HEK293 (cell line): ENCODE data around the gene CDCA5.
A peak's percentile ranks its signal among the peaks of the same experiment; 100 is the strongest.

Source experiments
- GLI4 ChIP-seq: fragments of 450-650 bp; formaldehyde crosslinking; IDR thresholded peaks from 2 replicates; pipeline ENCODE4 v1.5.1; 2016; ENCODE audit warnings: missing biosample characterization, missing genetic modification characterization
- GLIS2 ChIP-seq: fragments of 450-650 bp; formaldehyde crosslinking; IDR thresholded peaks from 2 replicates; pipeline ENCODE4 v1.5.1; 2016; ENCODE audit warnings: missing biosample characterization, missing genetic modification characterization
- IKZF3 ChIP-seq: fragments of 450-650 bp; IDR thresholded peaks from 2 replicates; pipeline ENCODE4 v1.5.0; 2018; ENCODE audit warnings: missing biosample characterization, mild to moderate bottlenecking, missing genetic modification characterization, moderate library complexity
- KLF1 ChIP-seq: fragments of 450-650 bp; formaldehyde crosslinking; IDR thresholded peaks from 2 replicates; pipeline ENCODE4 v1.5.1; 2016; ENCODE audit warnings: missing biosample characterization, missing genetic modification characterization
- KLF8 ChIP-seq: fragments of 450-650 bp; formaldehyde crosslinking; IDR thresholded peaks from 2 replicates; pipeline ENCODE4 v1.5.1; 2016; ENCODE audit warnings: missing biosample characterization, missing genetic modification characterization
- MYNN ChIP-seq: fragments of 450-650 bp; formaldehyde crosslinking; IDR thresholded peaks from 2 replicates; pipeline ENCODE4 v1.5.1; 2016; ENCODE audit warnings: missing biosample characterization, missing genetic modification characterization, borderline replicate concordance
- OSR2 ChIP-seq: fragments of 450-650 bp; formaldehyde crosslinking; IDR thresholded peaks from 2 replicates; pipeline ENCODE4 v1.5.1; 2016; ENCODE audit warnings: missing biosample characterization, missing genetic modification characterization
- SCRT1 ChIP-seq: fragments of 450-650 bp; formaldehyde crosslinking; IDR thresholded peaks from 2 replicates; pipeline ENCODE4 v1.5.1; 2016; ENCODE audit warnings: missing biosample characterization, missing genetic modification characterization, borderline replicate concordance
- SETDB1 ChIP-seq: IDR thresholded peaks from one replicate; pipeline ENCODE4 v1.6.1; 2017; ENCODE audit warnings: mild to moderate bottlenecking, low read length, moderate library complexity, mixed read lengths; ENCODE audit not compliant: insufficient read length
- SP2 ChIP-seq: fragments of 450-650 bp; formaldehyde crosslinking; IDR thresholded peaks from 2 replicates; pipeline ENCODE4 v1.5.1; 2016; ENCODE audit warnings: missing biosample characterization, missing genetic modification characterization
- YY1 ChIP-seq: fragments of 450-650 bp; formaldehyde crosslinking; IDR thresholded peaks from 2 replicates; pipeline ENCODE4 v1.5.1; 2018; ENCODE audit warnings: missing biosample characterization, missing genetic modification characterization
- ZBTB20 ChIP-seq: fragments of 450-650 bp; formaldehyde crosslinking; IDR thresholded peaks from 2 replicates; pipeline ENCODE4 v1.5.1; 2016; ENCODE audit warnings: missing biosample characterization, missing genetic modification characterization
- ZBTB8A ChIP-seq: fragments of 450-650 bp; formaldehyde crosslinking; IDR thresholded peaks from 2 replicates; pipeline ENCODE4 v1.5.1; 2016; ENCODE audit warnings: missing biosample characterization, missing genetic modification characterization
- ZIC2 ChIP-seq: fragments of 450-650 bp; formaldehyde crosslinking; IDR thresholded peaks from 2 replicates; pipeline ENCODE4 v1.5.1; 2016; ENCODE audit warnings: missing biosample characterization, missing genetic modification characterization
- ZNF121 ChIP-seq: fragments of 450-650 bp; formaldehyde crosslinking; IDR thresholded peaks from 2 replicates; pipeline ENCODE4 v1.5.1; 2016; ENCODE audit warnings: missing biosample characterization, missing genetic modification characterization
- ZNF146 ChIP-seq: fragments of 450-650 bp; formaldehyde crosslinking; IDR thresholded peaks from 2 replicates; pipeline ENCODE4 v1.5.1; 2016; ENCODE audit warnings: missing biosample characterization, missing genetic modification characterization
- ZNF157 ChIP-seq: fragments of 450-650 bp; formaldehyde crosslinking; IDR thresholded peaks from 2 replicates; pipeline ENCODE4 v1.5.1; 2016; ENCODE audit warnings: missing biosample characterization, missing genetic modification characterization
- ZNF169 ChIP-seq: fragments of 450-650 bp; formaldehyde crosslinking; IDR thresholded peaks from 2 replicates; pipeline ENCODE4 v1.5.1; 2016; ENCODE audit warnings: missing biosample characterization, missing genetic modification characterization
- ZNF175 ChIP-seq: fragments of 450-650 bp; formaldehyde crosslinking; IDR thresholded peaks from 2 replicates; pipeline ENCODE4 v1.5.1; 2016; ENCODE audit warnings: missing biosample characterization, missing genetic modification characterization
- ZNF211 ChIP-seq: fragments of 450-650 bp; formaldehyde crosslinking; IDR thresholded peaks from 2 replicates; pipeline ENCODE4 v1.5.1; 2016; ENCODE audit warnings: low read depth, missing biosample characterization, missing genetic modification characterization
- ZNF23 ChIP-seq: fragments of 450-650 bp; formaldehyde crosslinking; IDR thresholded peaks from 2 replicates; pipeline ENCODE4 v1.5.1; 2016; ENCODE audit warnings: missing biosample characterization, missing genetic modification characterization, borderline replicate concordance
- ZNF302 ChIP-seq: fragments of 450-650 bp; formaldehyde crosslinking; IDR thresholded peaks from 2 replicates; pipeline ENCODE4 v1.5.1; 2016; ENCODE audit warnings: missing biosample characterization, missing genetic modification characterization, low read depth
- ZNF341 ChIP-seq: fragments of 450-650 bp; formaldehyde crosslinking; IDR thresholded peaks from 2 replicates; pipeline ENCODE4; 2016; ENCODE audit warnings: low read depth, missing biosample characterization, missing genetic modification characterization
- ZNF391 ChIP-seq: fragments of 450-650 bp; formaldehyde crosslinking; IDR thresholded peaks from 2 replicates; pipeline ENCODE4 v1.5.1; 2016; ENCODE audit warnings: low read depth, missing biosample characterization, missing genetic modification characterization, borderline replicate concordance
- ZNF416 ChIP-seq: fragments of 450-650 bp; formaldehyde crosslinking; IDR thresholded peaks from 2 replicates; pipeline ENCODE4 v1.5.1; 2016; ENCODE audit warnings: missing biosample characterization, missing genetic modification characterization
- ZNF426 ChIP-seq: fragments of 450-650 bp; formaldehyde crosslinking; IDR thresholded peaks from 2 replicates; pipeline ENCODE4 v1.5.1; 2017; ENCODE audit warnings: missing biosample characterization, missing genetic modification characterization, mild to moderate bottlenecking, inconsistent platforms, moderate library complexity
- ZNF558 ChIP-seq: fragments of 450-650 bp; formaldehyde crosslinking; IDR thresholded peaks from 2 replicates; pipeline ENCODE4 v1.5.1; 2016; ENCODE audit warnings: missing biosample characterization, missing genetic modification characterization
- ZNF664 ChIP-seq: fragments of 450-650 bp; formaldehyde crosslinking; IDR thresholded peaks from 2 replicates; pipeline ENCODE4 v1.5.1; 2016; ENCODE audit warnings: missing biosample characterization, missing genetic modification characterization
- ZNF768 ChIP-seq: fragments of 450-650 bp; formaldehyde crosslinking; IDR thresholded peaks from 2 replicates; pipeline ENCODE4 v1.5.1; 2018; ENCODE audit warnings: missing biosample characterization, mild to moderate bottlenecking, missing genetic modification characterization
- ZNF777 ChIP-seq: fragments of 450-650 bp; formaldehyde crosslinking; IDR thresholded peaks from 2 replicates; pipeline ENCODE4 v1.5.1; 2017; ENCODE audit warnings: missing biosample characterization, missing genetic modification characterization, borderline replicate concordance
- ZXDB ChIP-seq: fragments of 450-650 bp; formaldehyde crosslinking; IDR thresholded peaks from 2 replicates; pipeline ENCODE4 v1.5.1; 2016; ENCODE audit warnings: missing biosample characterization, missing genetic modification characterization
- TF ChIP-seq, protein P1 (sequence below): fragments of 450-650 bp; formaldehyde crosslinking; IDR thresholded peaks from 2 replicates; pipeline ENCODE4 v1.5.1; 2016; ENCODE audit warnings: missing biosample characterization, missing genetic modification characterization
- TF ChIP-seq, protein P2 (sequence below): fragments of 450-650 bp; formaldehyde crosslinking; IDR thresholded peaks from 2 replicates; pipeline ENCODE4 v1.5.1; 2016; ENCODE audit warnings: missing biosample characterization, missing genetic modification characterization
- TF ChIP-seq, protein P3 (sequence below): sonication (generic); formaldehyde crosslinking; IDR thresholded peaks from 2 replicates; pipeline ENCODE4 v1.8.1; 2022; ENCODE audit warnings: mild to moderate bottlenecking, moderate library complexity, missing genetic modification reagents
- TF ChIP-seq, protein P4 (sequence below): fragments of 450-650 bp; formaldehyde crosslinking; IDR thresholded peaks from 2 replicates; pipeline ENCODE4 v1.5.1; 2016; ENCODE audit warnings: missing biosample characterization, missing genetic modification characterization

The CDCA5 gene

DNA sequence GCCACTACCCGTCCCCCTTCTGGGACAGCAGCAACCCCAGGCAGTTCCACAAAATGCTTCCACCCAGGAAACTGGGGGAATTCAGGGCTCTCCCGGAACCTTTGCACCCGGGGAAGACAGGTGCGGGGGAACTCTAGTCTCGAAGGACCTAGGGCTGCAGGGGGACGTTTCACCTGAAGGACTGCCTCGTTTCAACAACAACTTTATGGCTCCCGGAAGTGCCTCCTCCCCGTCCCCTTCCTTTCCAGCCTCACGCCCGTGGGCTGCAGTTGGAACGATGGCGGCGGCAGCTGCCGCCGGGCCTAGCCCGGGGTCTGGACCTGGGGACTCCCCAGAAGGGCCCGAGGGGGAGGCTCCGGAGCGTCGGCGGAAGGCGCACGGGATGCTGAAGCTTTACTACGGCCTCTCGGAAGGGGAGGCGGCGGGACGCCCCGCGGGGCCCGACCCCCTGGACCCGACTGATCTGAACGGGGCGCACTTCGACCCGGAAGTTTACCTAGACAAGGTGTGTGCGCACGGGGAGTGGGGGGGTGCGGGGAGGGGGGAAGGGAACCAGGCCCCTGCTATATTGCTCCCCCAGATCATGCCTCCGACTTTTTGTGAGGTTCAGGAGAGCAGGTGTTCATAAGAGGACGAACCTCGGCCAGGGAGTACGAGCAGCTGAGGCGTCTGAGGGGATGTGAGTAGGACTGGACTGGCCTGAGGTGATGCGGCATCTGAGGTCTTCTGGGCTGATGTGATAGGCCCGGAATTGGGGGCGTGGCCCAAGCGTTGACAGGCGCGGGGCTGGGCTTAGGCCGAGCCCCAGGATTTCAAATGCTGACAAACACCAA, 12.3 kb upstream of the CDCA5 start, which contains the start of gene VPS51 (continued):
- TF ChIP-seq ZXDB (peak; percentile 98), ZNF391 (tag by site-specific recombination) (peak; percentile 98), ZBTB8A (tag by site-specific recombination) (peak; percentile 71), ZNF175 (tag by site-specific recombination) (no peak), ZNF146 (peak; percentile 54), ZNF664 (tag by site-specific recombination) (peak; percentile 53; the same call in 1 of the 2 replicates), MYNN (tag by site-specific recombination) (peak; percentile 61; the same call in 1 of the 2 replicates), SCRT1 (tag by site-specific recombination) (no peak), SP2 (tag by site-specific recombination) (peak; percentile 74), ZNF768 (no peak), ZNF558 (tag by site-specific recombination) (peak; percentile 70; the same call in 1 of the 2 replicates), ZBTB20 (tag by site-specific recombination) (peak; percentile 50; the same call in 1 of the 2 replicates), SETDB1 (no peak), KLF1 (tag by site-specific recombination) (peak; percentile 82), ZNF211 (tag by site-specific recombination) (no peak), OSR2 (tag by site-specific recombination) (peak; percentile 41), ZNF416 (no peak), IKZF3 (tag by site-specific recombination) (peak; percentile 95), ZNF302 (tag by site-specific recombination) (0 out of 2 replicates have a peak, but pooled peaks have one; percentile 17), KLF8 (peak; percentile 98), ZNF777 (tag by site-specific recombination) (no peak), ZIC2 (tag by site-specific recombination) (peak; percentile 42; the same call in 1 of the 2 replicates), ZNF169 (tag by site-specific recombination) (no peak), YY1 (tag by site-specific recombination) (peak; percentile 96), ZNF23 (tag by site-specific recombination) (0 out of 2 replicates have a peak, but pooled peaks have one; percentile 46), ZNF157 (tag by site-specific recombination) (no peak), ZNF426 (tag by site-specific recombination) (no peak), GLI4 (tag by site-specific recombination) (peak; percentile 94), GLIS2 (tag by site-specific recombination) (peak; percentile 67), ZNF341 (tag by site-specific recombination) (peak; percentile 50), ZNF121 (no peak)
- TF ChIP-seq, protein P1, sequence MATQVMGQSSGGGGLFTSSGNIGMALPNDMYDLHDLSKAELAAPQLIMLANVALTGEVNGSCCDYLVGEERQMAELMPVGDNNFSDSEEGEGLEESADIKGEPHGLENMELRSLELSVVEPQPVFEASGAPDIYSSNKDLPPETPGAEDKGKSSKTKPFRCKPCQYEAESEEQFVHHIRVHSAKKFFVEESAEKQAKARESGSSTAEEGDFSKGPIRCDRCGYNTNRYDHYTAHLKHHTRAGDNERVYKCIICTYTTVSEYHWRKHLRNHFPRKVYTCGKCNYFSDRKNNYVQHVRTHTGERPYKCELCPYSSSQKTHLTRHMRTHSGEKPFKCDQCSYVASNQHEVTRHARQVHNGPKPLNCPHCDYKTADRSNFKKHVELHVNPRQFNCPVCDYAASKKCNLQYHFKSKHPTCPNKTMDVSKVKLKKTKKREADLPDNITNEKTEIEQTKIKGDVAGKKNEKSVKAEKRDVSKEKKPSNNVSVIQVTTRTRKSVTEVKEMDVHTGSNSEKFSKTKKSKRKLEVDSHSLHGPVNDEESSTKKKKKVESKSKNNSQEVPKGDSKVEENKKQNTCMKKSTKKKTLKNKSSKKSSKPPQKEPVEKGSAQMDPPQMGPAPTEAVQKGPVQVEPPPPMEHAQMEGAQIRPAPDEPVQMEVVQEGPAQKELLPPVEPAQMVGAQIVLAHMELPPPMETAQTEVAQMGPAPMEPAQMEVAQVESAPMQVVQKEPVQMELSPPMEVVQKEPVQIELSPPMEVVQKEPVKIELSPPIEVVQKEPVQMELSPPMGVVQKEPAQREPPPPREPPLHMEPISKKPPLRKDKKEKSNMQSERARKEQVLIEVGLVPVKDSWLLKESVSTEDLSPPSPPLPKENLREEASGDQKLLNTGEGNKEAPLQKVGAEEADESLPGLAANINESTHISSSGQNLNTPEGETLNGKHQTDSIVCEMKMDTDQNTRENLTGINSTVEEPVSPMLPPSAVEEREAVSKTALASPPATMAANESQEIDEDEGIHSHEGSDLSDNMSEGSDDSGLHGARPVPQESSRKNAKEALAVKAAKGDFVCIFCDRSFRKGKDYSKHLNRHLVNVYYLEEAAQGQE (tag by site-specific recombination) = peak; percentile 49; the same call in 1 of the 2 replicates
- TF ChIP-seq, protein P2, sequence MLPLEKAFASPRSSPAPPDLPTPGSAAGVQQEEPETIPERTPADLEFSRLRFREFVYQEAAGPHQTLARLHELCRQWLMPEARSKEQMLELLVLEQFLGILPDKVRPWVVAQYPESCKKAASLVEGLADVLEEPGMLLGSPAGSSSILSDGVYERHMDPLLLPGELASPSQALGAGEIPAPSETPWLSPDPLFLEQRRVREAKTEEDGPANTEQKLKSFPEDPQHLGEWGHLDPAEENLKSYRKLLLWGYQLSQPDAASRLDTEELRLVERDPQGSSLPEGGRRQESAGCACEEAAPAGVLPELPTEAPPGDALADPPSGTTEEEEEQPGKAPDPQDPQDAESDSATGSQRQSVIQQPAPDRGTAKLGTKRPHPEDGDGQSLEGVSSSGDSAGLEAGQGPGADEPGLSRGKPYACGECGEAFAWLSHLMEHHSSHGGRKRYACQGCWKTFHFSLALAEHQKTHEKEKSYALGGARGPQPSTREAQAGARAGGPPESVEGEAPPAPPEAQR (tag by site-specific recombination) = peak; percentile 80; the same call in 1 of the 2 replicates
- TF ChIP-seq, protein P3, sequence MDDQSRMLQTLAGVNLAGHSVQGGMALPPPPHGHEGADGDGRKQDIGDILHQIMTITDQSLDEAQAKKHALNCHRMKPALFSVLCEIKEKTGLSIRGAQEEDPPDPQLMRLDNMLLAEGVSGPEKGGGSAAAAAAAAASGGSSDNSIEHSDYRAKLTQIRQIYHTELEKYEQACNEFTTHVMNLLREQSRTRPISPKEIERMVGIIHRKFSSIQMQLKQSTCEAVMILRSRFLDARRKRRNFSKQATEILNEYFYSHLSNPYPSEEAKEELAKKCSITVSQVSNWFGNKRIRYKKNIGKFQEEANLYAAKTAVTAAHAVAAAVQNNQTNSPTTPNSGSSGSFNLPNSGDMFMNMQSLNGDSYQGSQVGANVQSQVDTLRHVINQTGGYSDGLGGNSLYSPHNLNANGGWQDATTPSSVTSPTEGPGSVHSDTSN (CRISPR knock-in tag) = no peak
- TF ChIP-seq, protein P4, sequence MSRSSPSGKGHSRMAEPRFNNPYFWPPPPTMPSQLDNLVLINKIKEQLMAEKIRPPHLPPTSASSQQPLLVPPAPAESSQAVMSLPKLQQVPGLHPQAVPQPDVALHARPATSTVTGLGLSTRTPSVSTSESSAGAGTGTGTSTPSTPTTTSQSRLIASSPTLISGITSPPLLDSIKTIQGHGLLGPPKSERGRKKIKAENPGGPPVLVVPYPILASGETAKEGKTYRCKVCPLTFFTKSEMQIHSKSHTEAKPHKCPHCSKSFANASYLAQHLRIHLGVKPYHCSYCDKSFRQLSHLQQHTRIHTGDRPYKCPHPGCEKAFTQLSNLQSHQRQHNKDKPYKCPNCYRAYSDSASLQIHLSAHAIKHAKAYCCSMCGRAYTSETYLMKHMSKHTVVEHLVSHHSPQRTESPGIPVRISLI (tag by site-specific recombination) = no peak
